B cell (primary cell): ENCODE data around the gene MYB. TPM values are rescaled to one million over a fixed set of nuclear protein-coding genes. Genes with fewer than 3 reads are reported as not detected.

Experiments used
- ATAC-seq: fragments of 200-7000 bp; cut with Tn5 transposase; one replicate; pipeline ENCODE4 v1.10.0; 2021; ENCODE audit warnings: low read depth, mild to moderate bottlenecking, moderate number of reproducible peaks, moderate library complexity
- CTCF ChIA-PET: fragments of 350-600 bp; sonication (Branson Sonifier 250); formaldehyde crosslinking; loops from one replicate; lab custom pipeline; 2021; ENCODE audit warnings: antibody characterized with exemption, inconsistent platforms; lab: Charles Lee
- POLR2A ChIA-PET: fragments of 350-600 bp; sonication (Branson Sonifier 250); formaldehyde crosslinking; loops from one replicate; lab custom pipeline; 2021; ENCODE audit warnings: antibody characterized with exemption; lab: Charles Lee
- DNase-seq: peaks from one replicate; pipeline ENCODE4 v3.0.0; 2013
- H2AFZ ChIP-seq: 2 replicates; pipeline ENCODE4 v1.6.1; 2012; ENCODE audit warnings: mild to moderate bottlenecking, low read depth, low read length; ENCODE audit not compliant: insufficient read depth, poor library complexity, severe bottlenecking
- H3K27ac ChIP-seq, 2 donors: 1 replicate in 1 of 2; 2 replicates in 1 of 2; pipeline ENCODE4 v1.5.1; 2012 to 2013; ENCODE audit warnings: low read length in 2 of 2, mild to moderate bottlenecking in 2 of 2, moderate library complexity in 1 of 2
- H3K27me3 ChIP-seq, 4 experiments: fragments of 200-600 bp in 1 of 4; sonication (generic) in 1 of 4; replicated peaks in 1 of 4; 1 replicate in 2 of 4; 2 replicates in 2 of 4; pipeline versions ENCODE4 v1.6.1 to v1.7.0; 2013 to 2016; ENCODE audit warnings: low read length in 3 of 4, mild to moderate bottlenecking in 2 of 4, mixed read lengths in 1 of 4, moderate library complexity in 1 of 4; ENCODE audit not compliant: insufficient read depth in 4 of 4, control insufficient read depth in 3 of 4; ENCODE audit errors: control extremely low read depth in 1 of 4
- H3K36me3 ChIP-seq, 2 experiments: replicated peaks in 1 of 2; 1 replicate in 1 of 2; 2 replicates in 1 of 2; pipeline versions ENCODE4 v1.6.1 to v1.7.1; 2013; ENCODE audit warnings: low read length in 1 of 2; ENCODE audit not compliant: insufficient read depth in 2 of 2, control insufficient read depth in 1 of 2; ENCODE audit errors: control extremely low read depth in 1 of 2, extremely low read depth in 1 of 2
- H3K4me1 ChIP-seq, 2 donors: fragments of 200-600 bp in 1 of 2; sonication (generic) in 1 of 2; 1 replicate in 1 of 2; 2 replicates in 1 of 2; pipeline versions ENCODE4 v1.5.1 to v1.6.1; 2013 to 2017; ENCODE audit warnings: low read length in 2 of 2; ENCODE audit not compliant: control insufficient read depth in 2 of 2, insufficient read depth in 2 of 2
- H3K4me2 ChIP-seq: replicated peaks from 2 replicates; pipeline ENCODE3; 2012; ENCODE audit warnings: mild to moderate bottlenecking, low read depth, low read length; ENCODE audit not compliant: poor library complexity, severe bottlenecking
- H3K4me3 ChIP-seq, 5 experiments: fragments of 200-600 bp in 1 of 5; sonication (generic) in 1 of 5; 1 replicate in 3 of 5; 2 replicates in 2 of 5; pipeline versions ENCODE4 v1.5.1 to v1.7.0; 2011 to 2016; ENCODE audit warnings: low read length in 4 of 5, mild to moderate bottlenecking in 4 of 5, low read depth in 2 of 5, control low read depth in 1 of 5, moderate library complexity in 1 of 5; ENCODE audit not compliant: insufficient read depth in 1 of 5; ENCODE audit errors: control extremely low read depth in 1 of 5, extremely low read depth in 1 of 5
- H3K79me2 ChIP-seq: fragments of 200-600 bp; sonication (generic); one replicate; pipeline ENCODE4 v1.6.0; 2016; ENCODE audit warnings: low read length; ENCODE audit not compliant: control insufficient read depth, insufficient read depth
- H3K9ac ChIP-seq: fragments of 200-600 bp; sonication (generic); 2 replicates; pipeline ENCODE4 v1.6.1; 2017; ENCODE audit warnings: mild to moderate bottlenecking, low read length, moderate library complexity
- H3K9me3 ChIP-seq, 3 donors: one replicate each; pipeline versions ENCODE4 v1.6.1 to v1.7.1; 2013; ENCODE audit warnings: low read length in 2 of 3; ENCODE audit not compliant: control insufficient read depth in 2 of 3, insufficient read depth in 1 of 3; ENCODE audit errors: control extremely low read depth in 1 of 3
- H4K20me1 ChIP-seq: 2 replicates; pipeline ENCODE4 v1.6.0; 2012; ENCODE audit warnings: mild to moderate bottlenecking, low read length; ENCODE audit not compliant: insufficient read depth, control insufficient read depth, poor library complexity, severe bottlenecking
- H3K27ac Mint-ChIP-seq: one replicate; pipeline ENCODE4 v1.8.0; 2021; ENCODE audit warnings: mixed read lengths
- H3K27me3 Mint-ChIP-seq: one replicate; pipeline ENCODE4 v1.8.0; 2021; ENCODE audit warnings: mixed read lengths
- H3K4me1 Mint-ChIP-seq: one replicate; pipeline ENCODE4 v1.8.0; 2021; ENCODE audit warnings: mixed read lengths
- H3K4me3 Mint-ChIP-seq: one replicate; pipeline ENCODE4 v1.8.0; 2021; ENCODE audit warnings: mixed read lengths
- H3K9me3 Mint-ChIP-seq: one replicate; pipeline ENCODE4 v1.8.0; 2022; ENCODE audit warnings: mixed read lengths; ENCODE audit not compliant: insufficient read depth
- EZH2 ChIP-seq: IDR thresholded peaks from 2 replicates; pipeline ENCODE4 v1.6.1; 2012; ENCODE audit warnings: borderline replicate concordance, low read depth, mild to moderate bottlenecking, moderate library complexity, low read length; ENCODE audit not compliant: insufficient read depth, poor library complexity, severe bottlenecking
- WGBS: methylation state at CpG from one replicate; pipeline ENCODE4 v1.1.5; 2013; ENCODE audit warnings: missing lambda C conversion rate; ENCODE audit not compliant: insufficient coverage; 5-methylcytosine and 5-hydroxymethylcytosine counted together
- intact Hi-C: fragments of 100-400 bp; cut with micrococcal nuclease; formaldehyde crosslinking; loops from one replicate; pipeline ENCODE4 v1.10.0; 2022
- polyA plus RNA-seq: library from polyadenylated mRNA; depleted of rRNA; stranded (reverse); fragments of >200 nt; gene quantifications from 2 replicates; pipeline ENCODE4 v1.2.3, GENCODE V29; 2012
- total RNA-seq, 2 donors: library from RNA; stranded (reverse); fragments of 120-200 nt in 1 of 2; gene quantifications; 1 replicate in 1 of 2; 2 replicates in 1 of 2; pipeline versions ENCODE4 v1.2.3 to v1.2.4, GENCODE V29; 2013 to 2022
- TF ChIP-seq, protein P1 (sequence below): fragments of 200-600 bp; IDR thresholded peaks from one replicate; pipeline ENCODE4 v1.8.0; 2022; ENCODE audit warnings: antibody characterized with exemption, mild to moderate bottlenecking

MYB gene
- total and polyA plus RNA-seq, 2 donors (not counting 1 experiment from before 2014, with no cell fraction given), result 0.46 to 1.4 TPM

DNA sequence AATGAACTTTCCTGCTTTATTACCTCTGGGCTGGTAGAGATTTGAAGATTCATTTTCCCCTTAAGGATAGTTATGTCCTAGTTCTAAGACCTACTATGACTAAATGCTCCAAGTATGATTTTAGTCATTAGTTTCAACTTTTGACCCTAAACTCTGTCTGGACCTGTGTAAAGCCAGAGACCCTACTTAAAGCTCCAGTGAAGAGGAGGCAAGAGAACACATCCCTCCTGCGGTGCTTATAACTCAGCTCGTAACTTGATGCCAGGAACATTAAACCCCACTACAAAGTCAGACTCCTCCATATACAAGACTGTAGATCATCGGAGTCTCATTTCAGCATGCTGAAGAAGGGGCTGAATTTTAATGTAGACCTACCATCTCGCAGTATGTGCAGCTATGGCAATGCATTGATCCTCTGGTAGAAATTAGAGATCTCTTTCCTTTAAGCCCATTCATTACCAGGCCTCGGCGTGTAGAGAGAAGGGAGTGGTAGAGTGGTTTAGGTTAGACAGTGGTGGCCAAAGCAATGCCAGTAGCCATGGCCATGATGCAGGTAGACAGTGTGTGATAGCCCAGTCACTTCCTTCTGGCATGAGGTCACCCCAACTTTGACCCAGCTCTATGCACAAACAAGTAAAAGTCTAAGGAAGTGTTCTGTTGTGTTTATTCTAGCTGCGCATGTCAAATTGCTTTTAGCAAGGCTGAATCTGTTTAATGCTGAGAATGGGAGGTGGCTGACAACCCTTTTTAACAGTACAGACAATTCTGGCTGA is 34.8 kb upstream of the MYB start:
- intact Hi-C loops, result no loop called here
- H3K27ac Mint-ChIP-seq, result peak overlapping the region; percentile 32
- H2AFZ ChIP-seq, result peak overlapping the region; percentile 20
- no peaks in the 10 kb centered on the region for H3K9me3 Mint-ChIP-seq
- H3K9ac ChIP-seq, result no peak overlapping the region
- CTCF ChIA-PET, result interaction anchor here (0.8 to 1.4 kb wide), 3 partner anchors 20 to 277 kb away, joined by 3 to 6 read pairs (median 3); no protein-coding TSS in a partner anchor
- ATAC-seq (no peak), DNase-seq (no peak)
- H3K4me3 Mint-ChIP-seq, result no peak overlapping the region
- POLR2A ChIA-PET, result no interaction called here
- no peaks in the 10 kb centered on the region for H4K20me1 ChIP-seq
- H3K4me1 Mint-ChIP-seq, result peaks cover 35% of the 10 kb centered on the region
- H3K4me3 ChIP-seq, result no peak overlapping the region
- WGBS, result no CpG with 5 or more reads among the region's 7 CpGs
- H3K4me1 ChIP-seq, result peaks cover 13 to 23% of the 10 kb centered on the region in 2 donors
- H3K9me3 ChIP-seq, result no peaks in the 10 kb centered on the region
- H3K27me3 ChIP-seq, result no peaks in the 10 kb centered on the region
- no peaks in the 10 kb centered on the region for H3K79me2 ChIP-seq
- no peaks in the 10 kb centered on the region for H3K36me3 ChIP-seq
- H3K4me2 ChIP-seq, result no peak overlapping the region
- H3K27me3 Mint-ChIP-seq, result no peaks in the 10 kb centered on the region
- no peak overlapping the region for H3K27ac ChIP-seq
- TF ChIP-seq EZH2, result no peak
- TF ChIP-seq, protein P1, sequence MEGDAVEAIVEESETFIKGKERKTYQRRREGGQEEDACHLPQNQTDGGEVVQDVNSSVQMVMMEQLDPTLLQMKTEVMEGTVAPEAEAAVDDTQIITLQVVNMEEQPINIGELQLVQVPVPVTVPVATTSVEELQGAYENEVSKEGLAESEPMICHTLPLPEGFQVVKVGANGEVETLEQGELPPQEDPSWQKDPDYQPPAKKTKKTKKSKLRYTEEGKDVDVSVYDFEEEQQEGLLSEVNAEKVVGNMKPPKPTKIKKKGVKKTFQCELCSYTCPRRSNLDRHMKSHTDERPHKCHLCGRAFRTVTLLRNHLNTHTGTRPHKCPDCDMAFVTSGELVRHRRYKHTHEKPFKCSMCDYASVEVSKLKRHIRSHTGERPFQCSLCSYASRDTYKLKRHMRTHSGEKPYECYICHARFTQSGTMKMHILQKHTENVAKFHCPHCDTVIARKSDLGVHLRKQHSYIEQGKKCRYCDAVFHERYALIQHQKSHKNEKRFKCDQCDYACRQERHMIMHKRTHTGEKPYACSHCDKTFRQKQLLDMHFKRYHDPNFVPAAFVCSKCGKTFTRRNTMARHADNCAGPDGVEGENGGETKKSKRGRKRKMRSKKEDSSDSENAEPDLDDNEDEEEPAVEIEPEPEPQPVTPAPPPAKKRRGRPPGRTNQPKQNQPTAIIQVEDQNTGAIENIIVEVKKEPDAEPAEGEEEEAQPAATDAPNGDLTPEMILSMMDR, result no peak
